Motor neuron (in vitro differentiated cells): Measurements from ENCODE around the gene CKS1B. TPM values are rescaled to one million over a fixed set of nuclear protein-coding genes. Genes with fewer than 3 reads are reported as not detected.

Experiments used
- ATAC-seq, 8 experiments: fragments of 200-7000 bp; cut with Tn5 transposase; replicated peaks in 6 of 8; 2 replicates each; pipeline ENCODE4 v1.8.0; 2021; ENCODE audit warnings: mild to moderate bottlenecking in 8 of 8, moderate library complexity in 8 of 8
- H3K27ac ChIP-seq, 2 donors: fragments of 250-450 bp; sonication (Bioruptor Pico); 2 replicates each; pipeline ENCODE4 v1.9.0; 2021; ENCODE audit warnings: antibody characterized with exemption in 2 of 2, mild to moderate bottlenecking in 2 of 2, moderate library complexity in 1 of 2
- H3K4me1 ChIP-seq, 2 donors: fragments of 250-450 bp; sonication (Bioruptor Pico); replicated peaks in 1 of 2; 2 replicates each; pipeline ENCODE4 v1.6.1; 2021; ENCODE audit warnings: antibody characterized with exemption in 2 of 2, mild to moderate bottlenecking in 2 of 2, moderate library complexity in 1 of 2
- H3K4me3 ChIP-seq, 5 donors: fragments of 250-450 bp; sonication (Bioruptor Pico); 2 replicates each; pipeline ENCODE4 v1.9.0; 2021; ENCODE audit warnings: antibody characterized with exemption in 5 of 5, mild to moderate bottlenecking in 5 of 5, moderate library complexity in 4 of 5
- WGBS, 10 experiments: fragments of 450-650 bp; shearing (Covaris generic); methylation state at CpG; one replicate each; pipeline ENCODE4 v1.0.0; 2022; 5-methylcytosine and 5-hydroxymethylcytosine counted together
- in situ Hi-C, 9 experiments: fragments of 400-800 bp; cut with MboI; loops; one replicate each; pipeline ENCODE4 v1.15.0; 2021; ENCODE audit warnings: low sequenced_read_pairs in 9 of 9, low pct_unique_long_range_greater_than_20kb in 2 of 9; ENCODE audit not compliant: unreplicated experiment in 9 of 9
- total RNA-seq, 8 experiments: library from RNA; unstranded; fragments of 300-600 nt; gene quantifications; 2 replicates each; pipeline versions ENCODE4 v1.2.3 to v1.2.4, GENCODE V29; 2022

CKS1B gene
- total RNA-seq, 8 experiments from 2014 or later = 21.6 to 257 (median 42.5) TPM

GRCh38 chr1:154953611-154954038 lies 20.9 kb upstream of the CKS1B start:
- WGBS, 10 experiments = no CpG with 5 or more reads among the region's 2 CpGs
- no peak overlapping the region for H3K4me3 ChIP-seq
- H3K4me1 ChIP-seq = peaks cover 24 to 32% of the 10 kb centered on the region in 2 donors
- peak in 1 of 8 experiments; percentile 1 for ATAC-seq
- in situ Hi-C loops = loop anchor here in 2 of 9 experiments (25.0 kb wide), 1 partner anchor 109 kb away; the partner anchor contains the start of genes ADAM15 (in 2 of the 2) and EFNA4 (in 2 of the 2)
- H3K27ac ChIP-seq = no peak overlapping the region

- in situ Hi-C loops = loop anchor here in 2 of 9 experiments (25.0 kb wide), 1 partner anchor 108 kb away; the partner anchor contains the start of genes ADAM15 (in 2 of the 2) and EFNA4 (in 2 of the 2)
- H3K27ac ChIP-seq = peak overlapping the region in 1 of 2 donors; percentile 43
- no peak for ATAC-seq
- H3K4me1 ChIP-seq = peaks cover 24 to 32% of the 10 kb centered on the region in 2 donors
- WGBS, 10 experiments = 42 to 76% (median 62%) methylated on average over 1 to 3 of the region's 3 CpGs; no CpG with 5 or more reads in 3 of the 10 experiments
- H3K4me3 ChIP-seq = peak overlapping the region in 1 of 5 donors; percentile 38
Measured at GRCh38 chr1:154954541-154954940, 19.9 kb upstream of the CKS1B start.

GRCh38 chr1:154955039-154955717 lies 19.3 kb upstream of the CKS1B start:
- peak; percentile 15 to 86 (median 80) for ATAC-seq
- Histone ChIP-seq H3K4me1 (peaks cover 24 to 32% of the 10 kb centered on the region in 2 donors), H3K27ac (peak overlapping the region; percentile 39 to 43), H3K4me3 (peak overlapping the region; percentile 24 to 42 (median 34))
- in situ Hi-C loops = loop anchor here in 2 of 9 experiments (25.0 kb wide), 1 partner anchor 107 kb away; the partner anchor contains the start of genes ADAM15 (in 2 of the 2) and EFNA4 (in 2 of the 2)
- 0 to 14% (median 2%) methylated on average over 1 to 4 of the region's 4 CpGs for WGBS, 10 experiments

GRCh38 chr1:154955718-154956543 lies 18.6 kb upstream of the CKS1B start, which contains the start of gene PBXIP1:
Gene PBXIP1, minus strand, starts transcription at chr1:154956099. Its CDS starts 2,378 bp downstream, at chr1:154953721.
- H3K27ac ChIP-seq = peak within 1 kb of the TSS; percentile 39 to 43
- H3K4me3 ChIP-seq = peak within 1 kb of the TSS; percentile 24 to 42 (median 34)
- 0 to 5% (median 0%) methylated on average over 1 to 15 of the region's 18 CpGs for WGBS, 10 experiments
- peaks cover 32 to 36% of the 10 kb centered on the region in 2 donors for H3K4me1 ChIP-seq
- ATAC-seq = peak; percentile 32 to 78 (median 64)
- in situ Hi-C loops = loop anchor here in 2 of 9 experiments (25.0 kb wide), 1 partner anchor 106 kb away; the partner anchor contains the start of genes ADAM15 (in 2 of the 2) and EFNA4 (in 2 of the 2)

- peak in 1 of 8 experiments; percentile 1 for ATAC-seq
- 0 to 33% (median 13%) methylated on average over 1 to 6 of the region's 6 CpGs; no CpG with 5 or more reads in 4 of the 10 experiments for WGBS, 10 experiments
- H3K27ac ChIP-seq = no peak overlapping the region
- peak overlapping the region in 2 of 5 donors; percentile 38 to 42 for H3K4me3 ChIP-seq
- H3K4me1 ChIP-seq = peaks cover 32 to 36% of the 10 kb centered on the region in 2 donors
- in situ Hi-C loops = loop anchor here in 2 of 9 experiments (25.0 kb wide), 1 partner anchor 106 kb away; the partner anchor contains the start of genes ADAM15 (in 2 of the 2) and EFNA4 (in 2 of the 2)
Measured at GRCh38 chr1:154956544-154956941, 17.9 kb upstream of the CKS1B start.

- 0 to 56% (median 42%) methylated on average over 1 to 8 of the region's 9 CpGs; no CpG with 5 or more reads in 4 of the 10 experiments for WGBS, 10 experiments
- in situ Hi-C loops = loop anchor here in 2 of 9 experiments (25.0 kb wide), 1 partner anchor 105 kb away; the partner anchor contains the start of genes ADAM15 (in 2 of the 2) and EFNA4 (in 2 of the 2)
- Histone ChIP-seq H3K4me1 (peaks cover 32 to 36% of the 10 kb centered on the region in 2 donors), H3K27ac (no peak overlapping the region), H3K4me3 (no peak overlapping the region)
- ATAC-seq = no peak
Measured at GRCh38 chr1:154957091-154957657, 17.3 kb upstream of the CKS1B start.

- in situ Hi-C loops = loop anchor here in 2 of 9 experiments (25.0 kb wide), 1 partner anchor 104 kb away; the partner anchor contains the start of genes ADAM15 (in 2 of the 2) and EFNA4 (in 2 of the 2)
- Histone ChIP-seq H3K4me3 (no peak overlapping the region), H3K27ac (no peak overlapping the region), H3K4me1 (peaks cover 37 to 38% of the 10 kb centered on the region in 2 donors)
- no peak for ATAC-seq
- 50 to 92% (median 79%) methylated on average over 1 to 2 of the region's 2 CpGs; no CpG with 5 or more reads in 2 of the 10 experiments for WGBS, 10 experiments
Measured at GRCh38 chr1:154958036-154958435, 16.4 kb upstream of the CKS1B start.

- 86 to 100% (median 95%) methylated on average over 2 to 9 of the region's 16 CpGs; no CpG with 5 or more reads in 5 of the 10 experiments for WGBS, 10 experiments
- H3K4me3 ChIP-seq = no peak overlapping the region
- H3K4me1 ChIP-seq = peaks cover 32 to 39% of the 10 kb centered on the region in 2 donors
- in situ Hi-C loops = loop anchor here in 2 of 9 experiments (25.0 kb wide), 1 partner anchor 103 kb away; the partner anchor contains the start of genes ADAM15 (in 2 of the 2) and EFNA4 (in 2 of the 2)
- ATAC-seq = no peak
- no peak overlapping the region for H3K27ac ChIP-seq
Measured at GRCh38 chr1:154958681-154959425, 15.6 kb upstream of the CKS1B start.

- Histone ChIP-seq H3K4me3 (no peak overlapping the region), H3K4me1 (peaks cover 26 to 34% of the 10 kb centered on the region in 2 donors), H3K27ac (no peak overlapping the region)
- ATAC-seq = no peak
- 100% methylated on average over 1 of the region's 7 CpGs; no CpG with 5 or more reads in 8 of the 10 experiments for WGBS, 10 experiments
- in situ Hi-C loops = loop anchor here in 2 of 9 experiments (25.0 kb wide), 1 partner anchor 103 kb away; the partner anchor contains the start of genes ADAM15 (in 2 of the 2) and EFNA4 (in 2 of the 2)
Measured at GRCh38 chr1:154959426-154959780, 15.1 kb upstream of the CKS1B start.

- ATAC-seq = no peak
- H3K4me3 ChIP-seq = peak overlapping the region; percentile 92 to 98 (median 93)
- WGBS, 10 experiments = 29 to 76% (median 55%) methylated on average over 2 to 10 of the region's 10 CpGs
- H3K4me1 ChIP-seq = peaks cover 16 to 22% of the 10 kb centered on the region in 2 donors
- H3K27ac ChIP-seq = no peak overlapping the region
- in situ Hi-C loops = loop anchor here in 2 of 9 experiments (25.0 kb wide), 1 partner anchor 102 kb away; the partner anchor contains the start of genes ADAM15 (in 2 of the 2) and EFNA4 (in 2 of the 2)
Measured at GRCh38 chr1:154960446-154961136, 13.9 kb upstream of the CKS1B start.
